ENCODE results near the gene ADSS1.

DNA sequence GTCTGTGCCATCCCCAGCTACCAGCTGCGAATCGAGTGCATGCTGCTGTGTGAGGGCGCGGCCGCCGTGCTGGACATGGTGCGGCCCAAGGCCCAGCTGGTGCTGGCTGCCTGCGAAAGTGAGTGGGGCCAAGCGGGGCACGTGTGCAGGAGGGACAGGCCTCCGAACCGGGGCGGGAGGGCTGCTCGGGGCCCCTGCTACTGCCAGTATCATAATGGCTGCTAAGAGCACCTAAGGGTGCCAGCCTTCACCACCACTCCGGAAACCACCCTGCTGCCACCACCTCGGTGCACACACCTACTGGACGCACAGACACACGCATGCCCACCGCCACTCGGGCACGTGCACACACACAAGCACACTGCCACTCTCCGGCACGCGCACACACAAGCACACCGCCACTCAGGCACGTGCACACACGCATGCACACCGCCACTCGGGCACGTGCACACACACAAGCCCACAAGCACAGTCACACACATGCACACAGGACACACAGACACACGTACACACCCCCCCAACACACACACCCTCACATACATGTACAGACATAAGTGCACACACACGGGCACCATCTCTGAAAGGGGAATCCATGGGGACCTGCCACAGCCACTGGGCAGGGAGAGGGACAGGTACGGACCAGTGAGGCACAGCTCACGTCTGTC is 13.8 kb upstream of the ADSS1 start:
- TF ChIP-seq, protein P1, sequence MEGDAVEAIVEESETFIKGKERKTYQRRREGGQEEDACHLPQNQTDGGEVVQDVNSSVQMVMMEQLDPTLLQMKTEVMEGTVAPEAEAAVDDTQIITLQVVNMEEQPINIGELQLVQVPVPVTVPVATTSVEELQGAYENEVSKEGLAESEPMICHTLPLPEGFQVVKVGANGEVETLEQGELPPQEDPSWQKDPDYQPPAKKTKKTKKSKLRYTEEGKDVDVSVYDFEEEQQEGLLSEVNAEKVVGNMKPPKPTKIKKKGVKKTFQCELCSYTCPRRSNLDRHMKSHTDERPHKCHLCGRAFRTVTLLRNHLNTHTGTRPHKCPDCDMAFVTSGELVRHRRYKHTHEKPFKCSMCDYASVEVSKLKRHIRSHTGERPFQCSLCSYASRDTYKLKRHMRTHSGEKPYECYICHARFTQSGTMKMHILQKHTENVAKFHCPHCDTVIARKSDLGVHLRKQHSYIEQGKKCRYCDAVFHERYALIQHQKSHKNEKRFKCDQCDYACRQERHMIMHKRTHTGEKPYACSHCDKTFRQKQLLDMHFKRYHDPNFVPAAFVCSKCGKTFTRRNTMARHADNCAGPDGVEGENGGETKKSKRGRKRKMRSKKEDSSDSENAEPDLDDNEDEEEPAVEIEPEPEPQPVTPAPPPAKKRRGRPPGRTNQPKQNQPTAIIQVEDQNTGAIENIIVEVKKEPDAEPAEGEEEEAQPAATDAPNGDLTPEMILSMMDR (IDR thresholded peaks at IDR 0.05) = no peak
- TF ChIP-seq POLR2A (IDR thresholded peaks at IDR 0.05) (no peak), POLR2AphosphoS5 (IDR thresholded peaks at IDR 0.05) (no peak)
